Ishikawa (cell line): ENCODE results near the gene PREX1.

ENCODE experiments used
- CREB1 ChIP-seq: IDR thresholded peaks from 2 replicates; pipeline ENCODE4 v1.6.1; 2012; ENCODE audit warnings: low read depth
- EGR1 ChIP-seq: IDR thresholded peaks from 2 replicates; pipeline ENCODE4 v1.6.1; 2012
- NFIC ChIP-seq: IDR thresholded peaks from 2 replicates; pipeline ENCODE4 v1.6.1; 2012
- RAD21 ChIP-seq: IDR thresholded peaks from 2 replicates; pipeline ENCODE4 v1.6.1; 2012; ENCODE audit warnings: low read depth
- TAF1 ChIP-seq: IDR thresholded peaks from 2 replicates; pipeline ENCODE4 v1.6.1; 2012; ENCODE audit warnings: low read depth, mild to moderate bottlenecking
- YY1 ChIP-seq: IDR thresholded peaks from 2 replicates; pipeline ENCODE4 v1.6.1; 2012; ENCODE audit warnings: low read depth
- ZBTB7A ChIP-seq: IDR thresholded peaks from 2 replicates; pipeline ENCODE4 v1.6.1; 2012; ENCODE audit warnings: low read depth
- TF ChIP-seq, protein P1 (sequence below): IDR thresholded peaks from 2 replicates; pipeline ENCODE4 v1.6.1; 2012

DNA sequence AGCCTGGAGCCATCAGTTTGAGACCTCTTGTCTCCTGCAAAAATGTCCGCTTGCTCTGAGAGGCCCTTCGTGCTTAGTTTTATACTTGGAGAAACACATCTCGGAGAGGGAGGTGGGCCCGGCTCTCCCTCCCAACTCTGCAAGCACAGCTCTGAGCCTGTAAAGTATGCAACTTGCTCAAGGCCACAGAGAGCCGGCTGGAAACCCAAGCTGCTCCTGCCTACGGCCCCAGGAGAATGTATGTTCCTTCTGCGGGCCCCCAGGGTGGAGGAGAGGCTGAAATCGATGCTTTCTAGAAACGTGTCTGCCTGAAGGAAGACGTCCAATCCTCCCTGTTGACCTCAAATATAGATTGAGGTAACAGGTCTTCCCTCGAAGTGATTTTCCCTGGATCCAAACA lies 205.4 kb downstream of the PREX1 start:
- TF ChIP-seq EGR1 (no peak), CREB1 (no peak), RAD21 (no peak), TAF1 (no peak), YY1 (no peak), NFIC (no peak), ZBTB7A (no peak)
- TF ChIP-seq, protein P1, sequence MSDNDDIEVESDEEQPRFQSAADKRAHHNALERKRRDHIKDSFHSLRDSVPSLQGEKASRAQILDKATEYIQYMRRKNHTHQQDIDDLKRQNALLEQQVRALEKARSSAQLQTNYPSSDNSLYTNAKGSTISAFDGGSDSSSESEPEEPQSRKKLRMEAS = no peak
